HepG2 (cell line): ENCODE measurements around the gene PLXNA3. TPM values are rescaled to one million over a fixed set of nuclear protein-coding genes. Genes with fewer than 3 reads are reported as not detected.

Source experiments
- ETV5 ChIP-seq: IDR thresholded peaks from 2 replicates; pipeline ENCODE4 v1.6.1; 2018; ENCODE audit warnings: missing biosample characterization, missing genetic modification reagents, inconsistent platforms, borderline replicate concordance
- FOXK2 ChIP-seq: fragments of 450-650 bp; IDR thresholded peaks from 2 replicates; pipeline ENCODE4 v1.6.1; 2016
- KLF12 ChIP-seq: sonication (generic); formaldehyde crosslinking; IDR thresholded peaks from 2 replicates; pipeline ENCODE4 v1.4.0; 2020; ENCODE audit warnings: missing genetic modification reagents, borderline replicate concordance
- NONO ChIP-seq, 2 experiments: fragments of 450-650 bp in 1 of 2; sonication (generic) in 1 of 2; formaldehyde crosslinking in 1 of 2; IDR thresholded peaks in 1 of 2; conservative IDR thresholded peaks in 1 of 2; 2 replicates each; pipeline versions ENCODE4 v1.6.1 to v1.8.0; 2017 to 2022; ENCODE audit warnings: mild to moderate bottlenecking in 1 of 2, missing genetic modification reagents in 1 of 2, moderate library complexity in 1 of 2
- ZBTB21 ChIP-seq: sonication (generic); formaldehyde crosslinking; IDR thresholded peaks from 2 replicates; pipeline ENCODE4 v1.4.0; 2020; ENCODE audit warnings: missing genetic modification reagents
- ZKSCAN5 ChIP-seq: sonication (generic); formaldehyde crosslinking; IDR thresholded peaks from 2 replicates; pipeline ENCODE4 v1.5.1; 2020; ENCODE audit warnings: mild to moderate bottlenecking, missing genetic modification reagents
- ZNF331 ChIP-seq: sonication (generic); formaldehyde crosslinking; IDR thresholded peaks from 2 replicates; pipeline ENCODE4 v1.4.0; 2020; ENCODE audit warnings: missing genetic modification reagents
- polyA plus RNA-seq, 8 experiments: library from polyadenylated mRNA; depleted of rRNA in 3 of 8; stranded (reverse) in 7 of 8; unstranded in 1 of 8; fragments of >200 nt; fragmentation: Illumina TruSeq in 4 of 8; extraction: Trizol in 4 of 8; gene quantifications; 2 replicates each; pipeline versions ENCODE4 v1.2.1 to v1.2.3, GENCODE V29; 2011 to 2016; ENCODE audit warnings: low read depth in 4 of 8, missing spikeins in 1 of 8, mixed read lengths in 1 of 8; ENCODE audit not compliant: insufficient read depth in 1 of 8
- total RNA-seq, 5 experiments: library from RNA; depleted of rRNA; stranded (reverse); fragments of >200 nt; fragmentation: Illumina TruSeq; extraction: Trizol; gene quantifications; 2 replicates each; pipeline ENCODE4 v1.2.3, GENCODE V29; 2016; ENCODE audit warnings: low read depth in 1 of 5
- TF ChIP-seq, protein P1 (sequence below): sonication (generic); formaldehyde crosslinking; IDR thresholded peaks from 2 replicates; pipeline ENCODE4 v1.5.1; 2020; ENCODE audit warnings: missing genetic modification reagents, mild to moderate bottlenecking, borderline replicate concordance
- TF ChIP-seq, protein P2 (sequence below): IDR thresholded peaks from 2 replicates; pipeline ENCODE4 v1.6.1; 2018; ENCODE audit warnings: missing genetic modification reagents, mild to moderate bottlenecking, missing compliant biosample characterization
- TF ChIP-seq, protein P3 (sequence below): sonication (generic); formaldehyde crosslinking; IDR thresholded peaks from 2 replicates; pipeline ENCODE4 v1.5.1; 2020; ENCODE audit warnings: mild to moderate bottlenecking, missing genetic modification reagents, moderate library complexity
- TF ChIP-seq, protein P4 (sequence below): sonication (generic); formaldehyde crosslinking; IDR thresholded peaks from 2 replicates; pipeline ENCODE4 v1.4.0; 2020; ENCODE audit warnings: mild to moderate bottlenecking, missing genetic modification reagents
- TF ChIP-seq, protein P5 (sequence below): sonication (generic); formaldehyde crosslinking; IDR thresholded peaks from 2 replicates; pipeline ENCODE4 v1.4.0; 2020; ENCODE audit warnings: missing genetic modification reagents, borderline replicate concordance
- TF ChIP-seq, protein P6 (sequence below): sonication (generic); formaldehyde crosslinking; IDR thresholded peaks from 2 replicates; pipeline ENCODE4 v1.5.0; 2020; ENCODE audit warnings: missing genetic modification reagents, mild to moderate bottlenecking, borderline replicate concordance
- TF ChIP-seq, protein P7 (sequence below): sonication (generic); formaldehyde crosslinking; conservative IDR thresholded peaks from 2 replicates; pipeline ENCODE4 v1.8.0; 2022; ENCODE audit warnings: missing genetic modification reagents

Gene PLXNA3
- total and polyA plus RNA-seq, 2 of the 13 experiments (the other 11 are each of a cell fraction or from before 2014, with no cell fraction given): 5.8 to 20.6 TPM

DNA sequence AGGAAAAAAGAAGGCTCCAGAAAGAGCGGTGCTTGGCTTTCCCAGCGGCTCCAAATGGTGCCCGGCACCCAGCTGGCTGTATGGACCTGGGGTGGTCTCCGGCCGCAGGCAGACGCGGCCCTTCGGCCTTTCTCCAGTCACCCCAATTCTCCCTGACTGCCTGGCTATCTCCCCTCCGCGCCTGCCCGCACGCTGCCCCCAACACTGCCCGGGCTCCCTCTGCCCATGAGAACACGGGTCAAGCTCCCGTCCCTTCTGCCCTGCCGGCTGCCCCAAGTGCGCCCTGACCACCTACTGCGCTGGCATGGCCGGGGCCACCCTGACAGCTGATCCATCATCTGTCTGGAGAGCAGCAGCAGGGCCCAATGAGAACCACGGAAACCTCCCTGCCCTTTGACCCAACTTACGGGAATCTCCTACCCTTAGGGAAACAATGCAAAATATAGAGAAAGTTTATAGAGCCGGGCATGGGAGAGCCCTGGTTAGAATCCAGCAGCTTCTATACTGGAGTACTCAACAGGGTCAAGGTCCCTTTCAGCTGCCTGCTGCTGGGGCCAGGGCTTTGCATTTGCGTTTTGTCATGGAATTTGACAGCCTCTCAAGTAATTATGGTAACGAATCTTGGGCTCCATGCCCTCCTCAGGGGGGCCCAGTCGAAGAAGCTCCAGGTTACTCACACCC, 59.2 kb downstream of the PLXNA3 start (continued):
- TF ChIP-seq, protein P1, sequence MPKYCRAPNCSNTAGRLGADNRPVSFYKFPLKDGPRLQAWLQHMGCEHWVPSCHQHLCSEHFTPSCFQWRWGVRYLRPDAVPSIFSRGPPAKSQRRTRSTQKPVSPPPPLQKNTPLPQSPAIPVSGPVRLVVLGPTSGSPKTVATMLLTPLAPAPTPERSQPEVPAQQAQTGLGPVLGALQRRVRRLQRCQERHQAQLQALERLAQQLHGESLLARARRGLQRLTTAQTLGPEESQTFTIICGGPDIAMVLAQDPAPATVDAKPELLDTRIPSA (CRISPR knock-in tag): no peak
- TF ChIP-seq, protein P2, sequence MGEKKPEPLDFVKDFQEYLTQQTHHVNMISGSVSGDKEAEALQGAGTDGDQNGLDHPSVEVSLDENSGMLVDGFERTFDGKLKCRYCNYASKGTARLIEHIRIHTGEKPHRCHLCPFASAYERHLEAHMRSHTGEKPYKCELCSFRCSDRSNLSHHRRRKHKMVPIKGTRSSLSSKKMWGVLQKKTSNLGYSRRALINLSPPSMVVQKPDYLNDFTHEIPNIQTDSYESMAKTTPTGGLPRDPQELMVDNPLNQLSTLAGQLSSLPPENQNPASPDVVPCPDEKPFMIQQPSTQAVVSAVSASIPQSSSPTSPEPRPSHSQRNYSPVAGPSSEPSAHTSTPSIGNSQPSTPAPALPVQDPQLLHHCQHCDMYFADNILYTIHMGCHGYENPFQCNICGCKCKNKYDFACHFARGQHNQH (CRISPR knock-in tag): no peak
- TF ChIP-seq, protein P3, sequence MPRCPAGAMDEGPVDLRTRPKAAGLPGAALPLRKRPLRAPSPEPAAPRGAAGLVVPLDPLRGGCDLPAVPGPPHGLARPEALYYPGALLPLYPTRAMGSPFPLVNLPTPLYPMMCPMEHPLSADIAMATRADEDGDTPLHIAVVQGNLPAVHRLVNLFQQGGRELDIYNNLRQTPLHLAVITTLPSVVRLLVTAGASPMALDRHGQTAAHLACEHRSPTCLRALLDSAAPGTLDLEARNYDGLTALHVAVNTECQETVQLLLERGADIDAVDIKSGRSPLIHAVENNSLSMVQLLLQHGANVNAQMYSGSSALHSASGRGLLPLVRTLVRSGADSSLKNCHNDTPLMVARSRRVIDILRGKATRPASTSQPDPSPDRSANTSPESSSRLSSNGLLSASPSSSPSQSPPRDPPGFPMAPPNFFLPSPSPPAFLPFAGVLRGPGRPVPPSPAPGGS (CRISPR knock-in tag): no peak
- no peak for TF ChIP-seq ZNF331 (CRISPR knock-in tag)
- TF ChIP-seq, protein P4, sequence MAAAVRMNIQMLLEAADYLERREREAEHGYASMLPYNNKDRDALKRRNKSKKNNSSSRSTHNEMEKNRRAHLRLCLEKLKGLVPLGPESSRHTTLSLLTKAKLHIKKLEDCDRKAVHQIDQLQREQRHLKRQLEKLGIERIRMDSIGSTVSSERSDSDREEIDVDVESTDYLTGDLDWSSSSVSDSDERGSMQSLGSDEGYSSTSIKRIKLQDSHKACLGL (CRISPR knock-in tag): no peak
- TF ChIP-seq, protein P5, sequence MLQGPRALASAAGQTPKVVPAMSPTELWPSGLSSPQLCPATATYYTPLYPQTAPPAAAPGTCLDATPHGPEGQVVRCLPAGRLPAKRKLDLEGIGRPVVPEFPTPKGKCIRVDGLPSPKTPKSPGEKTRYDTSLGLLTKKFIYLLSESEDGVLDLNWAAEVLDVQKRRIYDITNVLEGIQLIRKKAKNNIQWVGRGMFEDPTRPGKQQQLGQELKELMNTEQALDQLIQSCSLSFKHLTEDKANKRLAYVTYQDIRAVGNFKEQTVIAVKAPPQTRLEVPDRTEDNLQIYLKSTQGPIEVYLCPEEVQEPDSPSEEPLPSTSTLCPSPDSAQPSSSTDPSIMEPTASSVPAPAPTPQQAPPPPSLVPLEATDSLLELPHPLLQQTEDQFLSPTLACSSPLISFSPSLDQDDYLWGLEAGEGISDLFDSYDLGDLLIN (CRISPR knock-in tag): no peak
- no peak for TF ChIP-seq NONO (IDR thresholded peaks at IDR 0.05)
- TF ChIP-seq NONO (CRISPR knock-in tag; conservative IDR thresholded peaks at IDR 0.05): no peak
- no peak for TF ChIP-seq FOXK2
- TF ChIP-seq, protein P6, sequence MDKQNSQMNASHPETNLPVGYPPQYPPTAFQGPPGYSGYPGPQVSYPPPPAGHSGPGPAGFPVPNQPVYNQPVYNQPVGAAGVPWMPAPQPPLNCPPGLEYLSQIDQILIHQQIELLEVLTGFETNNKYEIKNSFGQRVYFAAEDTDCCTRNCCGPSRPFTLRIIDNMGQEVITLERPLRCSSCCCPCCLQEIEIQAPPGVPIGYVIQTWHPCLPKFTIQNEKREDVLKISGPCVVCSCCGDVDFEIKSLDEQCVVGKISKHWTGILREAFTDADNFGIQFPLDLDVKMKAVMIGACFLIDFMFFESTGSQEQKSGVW (CRISPR knock-in tag): no peak
- TF ChIP-seq, protein P7, sequence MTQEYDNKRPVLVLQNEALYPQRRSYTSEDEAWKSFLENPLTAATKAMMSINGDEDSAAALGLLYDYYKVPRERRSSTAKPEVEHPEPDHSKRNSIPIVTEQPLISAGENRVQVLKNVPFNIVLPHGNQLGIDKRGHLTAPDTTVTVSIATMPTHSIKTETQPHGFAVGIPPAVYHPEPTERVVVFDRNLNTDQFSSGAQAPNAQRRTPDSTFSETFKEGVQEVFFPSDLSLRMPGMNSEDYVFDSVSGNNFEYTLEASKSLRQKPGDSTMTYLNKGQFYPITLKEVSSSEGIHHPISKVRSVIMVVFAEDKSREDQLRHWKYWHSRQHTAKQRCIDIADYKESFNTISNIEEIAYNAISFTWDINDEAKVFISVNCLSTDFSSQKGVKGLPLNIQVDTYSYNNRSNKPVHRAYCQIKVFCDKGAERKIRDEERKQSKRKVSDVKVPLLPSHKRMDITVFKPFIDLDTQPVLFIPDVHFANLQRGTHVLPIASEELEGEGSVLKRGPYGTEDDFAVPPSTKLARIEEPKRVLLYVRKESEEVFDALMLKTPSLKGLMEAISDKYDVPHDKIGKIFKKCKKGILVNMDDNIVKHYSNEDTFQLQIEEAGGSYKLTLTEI (CRISPR knock-in tag): no peak
- TF ChIP-seq ZKSCAN5 (CRISPR knock-in tag): no peak
- TF ChIP-seq ETV5 (CRISPR knock-in tag): no peak
- no peak for TF ChIP-seq ZBTB21 (CRISPR knock-in tag)
- TF ChIP-seq KLF12 (CRISPR knock-in tag): no peak
